HEK293 (cell line): ENCODE results near the gene SHISAL2B.

Experiments
- CTCF ChIA-PET: fragments of 350-600 bp; formaldehyde crosslinking; extraction: SDS; loops from one replicate; lab custom pipeline; 2021; ENCODE audit warnings: antibody characterized with exemption; lab: Yijun Ruan, JAX
- POLR2A ChIA-PET: fragments of 300-600 bp; formaldehyde crosslinking; extraction: SDS; loops from one replicate; lab custom pipeline; 2020; ENCODE audit warnings: antibody characterized with exemption, inconsistent platforms; lab: Yijun Ruan, JAX
- H3K27ac ChIP-seq: fragments of 200-500 bp; sonication (Bioruptor generic); 2 replicates; pipeline ENCODE4 v1.5.1; 2014; ENCODE audit warnings: low read depth, low read length, control low read depth, inconsistent platforms; ENCODE audit errors: extremely low read depth
- H3K36me3 ChIP-seq, 2 experiments: fragments of 200-500 bp in 1 of 2; sonication (Bioruptor generic) in 1 of 2; 1 replicate in 1 of 2; 2 replicates in 1 of 2; pipeline ENCODE4 v1.5.1; 2014 to 2017; ENCODE audit warnings: inconsistent platforms in 2 of 2, low read length in 2 of 2; ENCODE audit not compliant: control insufficient read depth in 2 of 2, insufficient read depth in 1 of 2
- H3K4me1 ChIP-seq: fragments of 200-500 bp; sonication (Bioruptor generic); 2 replicates; pipeline ENCODE4 v1.5.1; 2014; ENCODE audit warnings: mild to moderate bottlenecking, low read length, inconsistent platforms; ENCODE audit not compliant: control insufficient read depth, insufficient read depth
- H3K4me3 ChIP-seq: 2 replicates; pipeline ENCODE4 v1.5.1; 2011; ENCODE audit warnings: low read depth, mild to moderate bottlenecking, control low read depth, low read length, moderate library complexity
- H3K9me3 ChIP-seq: fragments of 200-500 bp; sonication (Bioruptor generic); 2 replicates; pipeline ENCODE4 v1.5.1; 2014; ENCODE audit warnings: low read depth, low read length, inconsistent platforms; ENCODE audit not compliant: control insufficient read depth, insufficient read depth
- CTCF ChIP-seq: fragments of 450-650 bp; formaldehyde crosslinking; IDR thresholded peaks from 2 replicates; pipeline ENCODE4 v1.5.1; 2016; ENCODE audit warnings: missing biosample characterization, missing genetic modification characterization
- GLIS2 ChIP-seq: fragments of 450-650 bp; formaldehyde crosslinking; IDR thresholded peaks from 2 replicates; pipeline ENCODE4 v1.5.1; 2016; ENCODE audit warnings: missing biosample characterization, missing genetic modification characterization
- MZF1 ChIP-seq: fragments of 450-650 bp; formaldehyde crosslinking; IDR thresholded peaks from 2 replicates; pipeline ENCODE4 v1.5.1; 2017; ENCODE audit warnings: missing biosample characterization, missing genetic modification characterization, borderline replicate concordance
- REPIN1 ChIP-seq: fragments of 450-650 bp; formaldehyde crosslinking; IDR thresholded peaks from 2 replicates; pipeline ENCODE4 v1.5.1; 2017; ENCODE audit warnings: missing biosample characterization, missing genetic modification characterization, low read depth
- SALL2 ChIP-seq: fragments of 450-650 bp; formaldehyde crosslinking; IDR thresholded peaks from 2 replicates; pipeline ENCODE4 v1.5.0; 2017; ENCODE audit warnings: missing biosample characterization, mild to moderate bottlenecking, missing genetic modification characterization, borderline replicate concordance
- TRIM28 ChIP-seq: IDR thresholded peaks from 2 replicates; pipeline ENCODE4 v1.6.1; 2011; ENCODE audit warnings: low read length, control low read depth, borderline replicate concordance
- ZBTB1 ChIP-seq: fragments of 450-650 bp; formaldehyde crosslinking; IDR thresholded peaks from 2 replicates; pipeline ENCODE4 v1.5.1; 2016; ENCODE audit warnings: missing biosample characterization, missing genetic modification characterization
- ZBTB44 ChIP-seq: fragments of 450-650 bp; IDR thresholded peaks from 2 replicates; pipeline ENCODE4 v1.5.1; 2018; ENCODE audit warnings: missing biosample characterization, mild to moderate bottlenecking, missing genetic modification characterization
- ZBTB49 ChIP-seq: fragments of 450-650 bp; formaldehyde crosslinking; IDR thresholded peaks from 2 replicates; pipeline ENCODE4 v1.5.1; 2016; ENCODE audit warnings: missing biosample characterization, missing genetic modification characterization, low read depth
- ZIC2 ChIP-seq: fragments of 450-650 bp; formaldehyde crosslinking; IDR thresholded peaks from 2 replicates; pipeline ENCODE4 v1.5.1; 2016; ENCODE audit warnings: missing biosample characterization, missing genetic modification characterization
- ZNF184 ChIP-seq: fragments of 450-650 bp; IDR thresholded peaks from 2 replicates; pipeline ENCODE4 v1.5.1; 2018; ENCODE audit warnings: missing biosample characterization, mild to moderate bottlenecking, missing genetic modification characterization
- ZNF311 ChIP-seq: fragments of 450-650 bp; formaldehyde crosslinking; IDR thresholded peaks from 2 replicates; pipeline ENCODE4 v1.5.1; 2017; ENCODE audit warnings: missing biosample characterization, missing genetic modification characterization, borderline replicate concordance
- ZNF48 ChIP-seq: fragments of 450-650 bp; formaldehyde crosslinking; IDR thresholded peaks from 2 replicates; pipeline ENCODE4 v1.5.1; 2016; ENCODE audit warnings: missing biosample characterization, missing genetic modification characterization
- ZNF501 ChIP-seq: fragments of 450-650 bp; formaldehyde crosslinking; IDR thresholded peaks from 2 replicates; pipeline ENCODE4 v1.5.1; 2016; ENCODE audit warnings: missing biosample characterization, missing genetic modification characterization
- ZNF510 ChIP-seq: fragments of 450-650 bp; formaldehyde crosslinking; IDR thresholded peaks from 2 replicates; pipeline ENCODE4 v1.5.1; 2018; ENCODE audit warnings: mild to moderate bottlenecking, missing genetic modification characterization, missing biosample characterization; ENCODE audit not compliant: insufficient replicate concordance
- ZNF530 ChIP-seq: fragments of 450-650 bp; formaldehyde crosslinking; IDR thresholded peaks from 2 replicates; pipeline ENCODE4 v1.5.1; 2016; ENCODE audit warnings: low read depth, missing biosample characterization, missing genetic modification characterization
- ZNF571 ChIP-seq: fragments of 450-650 bp; formaldehyde crosslinking; IDR thresholded peaks from 2 replicates; pipeline ENCODE4 v1.5.0; 2017; ENCODE audit warnings: missing biosample characterization, missing genetic modification characterization
- ZNF580 ChIP-seq: fragments of 450-650 bp; formaldehyde crosslinking; IDR thresholded peaks from 2 replicates; pipeline ENCODE4 v1.5.1; 2016; ENCODE audit warnings: missing biosample characterization, missing genetic modification characterization
- ZNF610 ChIP-seq: fragments of 450-650 bp; formaldehyde crosslinking; IDR thresholded peaks from 2 replicates; pipeline ENCODE4 v1.5.1; 2016; ENCODE audit warnings: missing biosample characterization, missing genetic modification characterization, borderline replicate concordance
- ZNF645 ChIP-seq: fragments of 450-650 bp; formaldehyde crosslinking; IDR thresholded peaks from 2 replicates; pipeline ENCODE4; 2016; ENCODE audit warnings: missing biosample characterization, missing genetic modification characterization
- ZNF677 ChIP-seq: fragments of 450-650 bp; IDR thresholded peaks from 2 replicates; pipeline ENCODE4 v1.5.0; 2018; ENCODE audit warnings: missing biosample characterization, mild to moderate bottlenecking, missing genetic modification characterization, moderate library complexity
- ZNF791 ChIP-seq: fragments of 450-650 bp; formaldehyde crosslinking; IDR thresholded peaks from 2 replicates; pipeline ENCODE4 v1.5.1; 2016; ENCODE audit warnings: missing biosample characterization, missing genetic modification characterization
- TF ChIP-seq, protein P1 (sequence below): fragments of 450-650 bp; formaldehyde crosslinking; IDR thresholded peaks from 2 replicates; pipeline ENCODE4 v1.5.1; 2016; ENCODE audit warnings: missing biosample characterization, missing genetic modification characterization

Gene SHISAL2B

DNA sequence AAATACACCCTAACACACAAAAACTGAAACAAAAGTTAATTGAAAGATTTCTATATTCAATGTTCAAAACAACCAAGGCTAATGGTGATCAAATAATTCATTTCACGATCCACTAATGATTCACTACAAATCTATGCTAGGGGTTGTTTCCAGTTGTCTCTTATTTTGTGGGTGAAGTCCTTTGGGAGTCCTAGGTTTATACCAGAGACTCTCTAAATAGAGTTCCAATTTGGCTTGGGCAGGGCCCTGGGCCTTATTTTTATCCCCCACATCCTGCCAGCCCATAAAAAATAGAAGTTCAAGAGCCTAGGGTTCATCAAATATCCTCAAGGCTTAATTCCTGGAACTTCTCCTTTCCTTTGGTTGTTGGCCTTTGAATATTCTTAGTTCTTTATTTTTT, 52.1 kb downstream of the SHISAL2B start:
- POLR2A ChIA-PET, result no interaction called here
- H3K9me3 ChIP-seq, result no peaks in the 10 kb centered on the region
- no peaks in the 10 kb centered on the region for H3K4me1 ChIP-seq
- H3K27ac ChIP-seq, result no peak overlapping the region
- CTCF ChIA-PET, result no interaction called here
- peaks cover 9 to 34% of the 10 kb centered on the region in 2 experiments; a peak in 2 of 3 replicates for H3K36me3 ChIP-seq
- H3K4me3 ChIP-seq, result no peak overlapping the region
- TF ChIP-seq ZNF48 (no peak), TRIM28 (no peak), ZNF610 (tag by site-specific recombination) (no peak), CTCF (no peak), ZIC2 (tag by site-specific recombination) (no peak), ZBTB1 (tag by site-specific recombination) (no peak), ZNF677 (tag by site-specific recombination) (no peak), ZNF571 (tag by site-specific recombination) (no peak), SALL2 (no peak), ZNF311 (no peak), ZNF530 (tag by site-specific recombination) (no peak), ZNF791 (tag by site-specific recombination) (no peak), ZBTB44 (tag by site-specific recombination) (no peak), GLIS2 (no peak), REPIN1 (tag by site-specific recombination) (no peak), ZNF645 (tag by site-specific recombination) (no peak), ZNF501 (tag by site-specific recombination) (no peak)
- TF ChIP-seq, protein P1, sequence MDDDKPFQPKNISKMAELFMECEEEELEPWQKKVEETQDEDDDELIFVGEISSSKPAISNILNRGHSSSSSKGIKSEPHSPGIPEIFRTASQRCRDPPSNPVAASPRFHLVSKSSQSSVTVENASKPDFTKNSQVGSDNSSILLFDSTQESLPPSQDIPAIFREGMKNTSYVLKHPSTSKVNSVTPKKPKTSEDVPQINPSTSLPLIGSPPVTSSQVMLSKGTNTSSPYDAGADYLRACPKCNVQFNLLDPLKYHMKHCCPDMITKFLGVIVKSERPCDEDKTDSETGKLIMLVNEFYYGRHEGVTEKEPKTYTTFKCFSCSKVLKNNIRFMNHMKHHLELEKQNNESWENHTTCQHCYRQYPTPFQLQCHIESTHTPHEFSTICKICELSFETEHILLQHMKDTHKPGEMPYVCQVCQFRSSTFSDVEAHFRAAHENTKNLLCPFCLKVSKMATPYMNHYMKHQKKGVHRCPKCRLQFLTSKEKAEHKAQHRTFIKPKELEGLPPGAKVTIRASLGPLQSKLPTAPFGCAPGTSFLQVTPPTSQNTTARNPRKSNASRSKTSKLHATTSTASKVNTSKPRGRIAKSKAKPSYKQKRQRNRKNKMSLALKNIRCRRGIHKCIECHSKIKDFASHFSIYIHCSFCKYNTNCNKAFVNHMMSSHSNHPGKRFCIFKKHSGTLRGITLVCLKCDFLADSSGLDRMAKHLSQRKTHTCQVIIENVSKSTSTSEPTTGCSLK, result no peak

DNA sequence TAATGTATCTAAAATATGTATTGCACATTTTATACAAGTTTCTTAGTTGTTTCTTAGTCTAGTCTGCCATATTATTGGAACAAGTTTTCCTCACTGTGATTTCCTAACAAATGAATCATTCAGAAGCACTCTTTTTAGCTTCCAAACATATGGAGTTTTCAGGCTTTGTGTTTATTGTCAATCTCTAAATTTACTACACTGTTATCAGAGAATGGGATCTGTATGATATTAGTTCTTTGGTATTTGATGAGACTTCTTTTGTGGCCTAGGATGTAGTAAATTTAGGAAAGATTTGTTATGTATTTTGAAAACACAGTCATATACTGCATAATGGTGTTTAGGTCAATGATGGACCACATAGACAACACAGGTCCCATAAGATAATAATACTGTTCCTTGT, 52.5 kb downstream of the SHISAL2B start:
- Histone ChIP-seq H3K4me1 (no peaks in the 10 kb centered on the region), H3K4me3 (no peak overlapping the region), H3K27ac (no peak overlapping the region), H3K36me3 (peaks cover 9 to 33% of the 10 kb centered on the region in 2 experiments; a peak in 2 of 3 replicates), H3K9me3 (no peaks in the 10 kb centered on the region)
- CTCF ChIA-PET, result no interaction called here
- POLR2A ChIA-PET, result no interaction called here
- TF ChIP-seq MZF1 (tag by site-specific recombination) (no peak), ZNF580 (tag by site-specific recombination) (no peak), ZNF645 (tag by site-specific recombination) (no peak), ZNF184 (no peak), TRIM28 (no peak), ZBTB49 (tag by site-specific recombination) (no peak), ZNF510 (no peak)
